GM18511 (cell line): ENCODE results near the gene MAML3.

ENCODE experiments used
- ATAC-seq: cut with Tn5 transposase; IDR thresholded peaks from one replicate; pipeline ENCODE4 v1.9.1; 2021; ENCODE audit warnings: mild to moderate bottlenecking, moderate library complexity; ENCODE audit not compliant: unreplicated experiment

MAML3 gene

DNA sequence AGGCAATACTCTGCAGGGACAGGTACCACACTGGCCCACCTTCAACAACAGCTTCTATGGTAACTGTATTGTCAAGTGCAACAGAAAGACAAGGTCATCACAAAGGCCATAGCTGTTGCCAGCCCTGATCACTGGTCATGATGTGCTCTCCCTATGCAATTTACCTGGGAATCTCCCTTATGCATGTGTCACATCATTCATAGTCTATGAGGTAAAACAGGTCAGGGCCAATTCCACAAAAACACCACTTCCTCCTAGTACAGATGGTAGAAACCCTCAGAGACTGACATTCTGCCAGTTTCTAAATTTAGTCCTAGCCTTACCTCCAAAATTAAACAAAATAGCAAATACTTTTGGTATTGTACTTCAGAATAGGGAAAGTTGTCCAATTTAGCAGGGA, 355.5 kb downstream of the MAML3 start:
- no peak for ATAC-seq

DNA sequence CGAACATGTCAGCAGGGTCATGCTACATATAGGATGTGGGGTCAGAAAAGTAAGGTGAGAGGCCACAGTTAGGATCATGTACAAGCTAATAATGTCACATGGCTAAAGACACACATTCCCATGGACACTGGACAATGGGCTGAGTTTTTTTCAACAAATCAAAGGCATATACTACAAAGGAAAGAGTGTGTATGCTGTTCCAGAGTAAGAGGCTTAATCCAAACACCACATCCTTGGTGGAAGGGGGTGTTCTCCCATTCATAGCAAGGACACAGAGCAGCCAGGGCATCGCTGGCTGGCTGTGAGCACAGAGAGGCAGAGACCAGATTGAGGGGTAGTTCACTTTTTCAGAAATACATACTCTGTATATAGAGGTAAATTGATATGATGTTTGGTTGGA, 356.7 kb downstream of the MAML3 start:
- no peak for ATAC-seq

DNA sequence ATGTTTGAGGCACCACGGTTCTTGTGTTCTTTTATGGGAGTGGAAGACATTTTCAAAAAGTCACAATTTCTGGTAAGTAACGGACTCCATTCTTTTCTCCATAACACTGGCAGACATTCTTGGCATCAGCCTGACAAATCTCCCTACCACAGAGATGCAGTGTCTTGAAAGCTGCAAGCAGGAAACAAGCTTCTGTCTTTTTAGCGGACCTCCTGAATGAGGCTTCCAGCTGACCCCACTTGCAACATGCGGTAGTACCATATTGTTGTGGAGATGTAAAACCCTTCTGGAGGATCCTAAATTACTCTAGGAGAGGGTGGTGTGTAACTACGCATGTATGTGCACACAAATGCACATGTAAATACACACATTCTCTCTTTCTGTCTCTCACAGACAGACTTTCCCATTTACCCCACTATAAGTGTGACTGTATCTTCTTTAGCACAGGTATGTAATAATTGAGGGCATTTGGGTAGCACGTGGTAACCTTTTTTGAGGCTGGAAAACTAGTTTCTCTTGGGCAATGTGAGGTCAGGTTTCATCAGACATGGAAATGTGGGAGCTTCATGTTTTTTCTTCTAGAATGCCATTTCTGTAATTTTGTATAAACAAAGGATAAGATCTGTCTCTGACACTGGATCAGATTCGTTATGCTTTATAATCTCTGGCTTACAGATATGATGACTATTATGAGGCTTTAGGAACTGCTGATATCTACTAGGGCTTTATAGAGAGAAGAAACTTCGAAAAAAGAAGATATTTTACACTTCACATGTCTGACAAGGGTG, 358.3 kb downstream of the MAML3 start:
- no peak for ATAC-seq

- no peak for ATAC-seq
Measured at GRCh38 chr4:139794158-139794954, 359.6 kb downstream of the MAML3 start.

DNA sequence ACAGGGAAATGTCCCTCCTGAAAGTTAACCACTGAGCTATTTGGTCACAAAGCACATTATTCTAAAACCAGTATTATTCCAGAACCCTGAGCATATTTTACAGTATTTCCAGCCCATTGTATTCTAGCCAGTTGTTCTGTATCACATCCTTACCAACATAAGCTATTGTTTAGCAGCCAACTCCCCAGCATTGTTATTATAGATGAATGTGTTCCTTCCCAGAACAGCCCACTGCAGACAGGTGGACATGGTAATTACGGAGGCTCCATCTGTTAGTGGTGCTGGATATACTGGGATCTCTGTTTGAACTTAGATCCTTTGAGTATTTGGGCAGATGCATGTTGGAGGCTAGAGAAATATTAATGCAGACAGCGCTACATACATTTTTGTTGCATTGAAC, 362.3 kb downstream of the MAML3 start:
- no peak for ATAC-seq

DNA sequence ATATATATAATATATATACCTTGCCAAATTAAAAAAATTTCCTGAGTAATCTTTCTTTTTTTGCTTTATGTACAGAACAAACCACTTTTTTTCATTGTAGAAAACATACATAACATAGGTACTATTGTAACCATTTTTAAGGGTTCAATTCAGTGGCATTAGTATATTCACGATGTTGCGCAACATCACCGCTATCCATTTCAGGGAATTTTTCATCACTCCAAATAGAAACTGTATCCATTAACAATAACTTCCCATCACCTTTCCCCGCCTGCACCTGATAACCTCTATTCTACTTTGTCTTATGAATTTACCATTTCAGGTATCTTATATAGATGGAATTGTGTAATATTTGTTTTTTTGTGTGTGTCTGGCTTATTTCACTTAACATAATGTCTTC, 363.7 kb downstream of the MAML3 start:
- ATAC-seq: no peak

GRCh38 chr4:139789096-139789654, 364.8 kb downstream of the MAML3 start:
- no peak for ATAC-seq

- ATAC-seq: no peak
Measured at GRCh38 chr4:139786494-139787354, 367.3 kb downstream of the MAML3 start.

DNA sequence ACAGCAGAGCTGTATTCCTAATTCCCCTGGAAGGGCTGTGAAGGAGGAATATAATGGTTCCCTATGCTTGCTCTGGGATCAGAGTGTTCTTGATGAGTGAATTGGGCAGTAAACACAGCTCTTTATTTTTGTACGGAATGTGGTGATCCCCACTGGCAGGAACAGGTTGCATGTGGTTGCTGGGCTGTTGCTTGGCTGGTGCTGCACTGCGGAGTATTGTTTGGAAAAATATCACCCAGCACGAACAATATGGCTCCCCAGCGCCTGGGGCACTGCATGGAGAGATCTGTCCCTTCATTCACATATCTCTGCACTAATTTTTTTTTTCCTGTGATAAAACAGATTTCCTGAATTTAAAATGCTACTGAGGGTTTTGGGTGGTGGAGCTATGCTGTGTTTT, 368.6 kb downstream of the MAML3 start:
- ATAC-seq: no peak

GRCh38 chr4:139783741-139784484, 370.1 kb downstream of the MAML3 start:
- no peak for ATAC-seq

DNA sequence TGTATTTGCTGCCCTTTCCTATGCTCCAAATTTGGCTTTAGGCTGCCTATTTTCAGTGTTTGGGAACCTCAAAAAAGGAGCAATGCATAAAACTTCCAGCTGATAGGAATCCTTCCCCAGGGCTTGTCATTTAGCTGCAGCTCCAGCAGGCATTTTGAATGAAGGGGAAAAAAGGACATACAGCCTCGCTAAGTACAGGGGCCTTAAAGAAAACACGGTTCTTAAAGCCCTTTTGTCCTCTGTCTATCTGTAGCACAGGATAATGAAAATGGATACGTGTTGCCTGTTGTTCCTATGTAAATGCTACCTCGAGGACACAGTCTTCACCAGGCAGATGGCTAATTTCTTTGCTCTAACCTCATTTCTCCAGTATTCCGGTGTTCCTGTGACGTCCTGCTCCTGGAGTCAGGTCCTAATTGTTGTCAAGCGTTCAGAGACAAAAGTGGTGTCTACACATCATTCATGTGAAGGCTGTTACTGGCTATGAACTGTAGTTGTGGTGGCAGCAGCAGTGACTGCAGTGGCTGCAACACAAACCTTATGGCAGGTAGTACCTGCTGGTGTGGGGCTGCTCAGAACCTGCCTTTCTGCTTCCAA, 371.0 kb downstream of the MAML3 start:
- no peak for ATAC-seq

GRCh38 chr4:139781066-139781465, 372.9 kb downstream of the MAML3 start:
- no peak for ATAC-seq

- no peak for ATAC-seq
Measured at GRCh38 chr4:139779691-139780090, 374.3 kb downstream of the MAML3 start.

- no peak for ATAC-seq
Measured at GRCh38 chr4:139777757-139778156, 376.2 kb downstream of the MAML3 start.

DNA sequence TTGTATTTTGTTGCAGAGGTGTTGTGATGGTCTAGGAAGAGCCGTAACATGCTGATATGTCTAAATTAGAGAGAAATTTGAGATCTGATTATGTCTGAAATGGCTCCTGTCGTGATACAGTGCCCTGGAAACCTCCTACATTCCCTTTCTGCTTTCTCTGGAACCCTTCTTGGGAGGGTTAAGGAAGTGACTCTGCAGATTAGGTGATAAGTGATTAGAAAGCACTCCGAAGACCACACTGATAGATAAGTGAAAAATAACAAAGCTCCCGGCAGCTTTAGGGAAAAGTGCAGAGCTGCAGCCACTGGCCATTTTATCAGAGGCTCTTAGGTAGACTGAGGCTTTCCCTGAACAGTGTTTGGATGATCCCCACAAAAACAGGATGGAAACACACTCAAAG, 377.7 kb downstream of the MAML3 start:
- no peak for ATAC-seq

- ATAC-seq: no peak
Measured at GRCh38 chr4:139774759-139775487, 379.1 kb downstream of the MAML3 start.

- ATAC-seq: no peak
Measured at GRCh38 chr4:139773560-139774318, 380.2 kb downstream of the MAML3 start.

DNA sequence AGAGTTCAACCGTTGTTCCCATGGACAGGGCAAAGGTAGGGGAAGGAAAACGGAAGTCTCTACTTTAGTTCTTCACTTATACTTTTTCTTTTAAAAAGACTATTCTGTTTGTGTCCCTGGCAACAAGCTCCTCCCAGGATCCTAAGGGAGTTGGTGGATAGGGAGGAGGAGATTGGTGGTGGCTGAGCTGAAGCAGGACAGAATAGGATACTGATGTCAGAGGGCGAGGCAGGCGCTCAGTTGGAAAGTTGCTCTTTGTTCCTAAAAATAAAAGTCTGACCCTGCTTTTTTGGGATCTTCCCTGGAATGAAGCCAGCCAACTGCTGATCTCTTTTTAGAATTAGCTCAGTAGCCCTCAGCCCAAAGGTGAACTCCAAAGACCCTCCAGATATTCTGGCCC, 383.6 kb downstream of the MAML3 start:
- ATAC-seq: no peak

- no peak for ATAC-seq
Measured at GRCh38 chr4:139769364-139769763, 384.6 kb downstream of the MAML3 start.
